GM12878 (cell line): ENCODE data around the gene DCDC1. TPM values are rescaled to one million over a fixed set of nuclear protein-coding genes. Genes with fewer than 3 reads are reported as not detected.

Source experiments
- ATAC-seq: fragments of 200-7000 bp; cut with Tn5 transposase; 3 replicates; pipeline ENCODE4 v1.9.1; 2020; ENCODE audit warnings: mild to moderate bottlenecking, moderate library complexity
- BruUV-seq: library from RNA; stranded (reverse); fragments of 400-500 nt; replicated peaks from 2 replicates; lab custom pipeline; 2021; lab: Mats Ljungman, UMichigan
- CTCF ChIA-PET: fragments of 300-600 bp; sonication (Branson Sonifier 250); formaldehyde crosslinking; extraction: SDS; loops from one replicate; lab custom pipeline; 2021; ENCODE audit warnings: inconsistent platforms; lab: Yijun Ruan, JAX
- POLR2A ChIA-PET: fragments of 350-600 bp; formaldehyde crosslinking; extraction: SDS; loops from one replicate; lab custom pipeline; 2021; ENCODE audit warnings: inconsistent platforms; lab: Charles Lee
- RAD21 ChIA-PET: fragments of 300-600 bp; sonication (Branson Sonifier 250); formaldehyde crosslinking; loops from one replicate; lab custom pipeline; 2023; ENCODE audit warnings: antibody characterized with exemption; ENCODE audit not compliant: unreplicated experiment; lab: Charles Lee
- SMC1A ChIA-PET: fragments of 300-600 bp; sonication (Branson Sonifier 250); formaldehyde crosslinking; loops from one replicate; lab custom pipeline; 2023; ENCODE audit not compliant: unreplicated experiment, uncharacterized antibody; lab: Charles Lee
- DNase-seq: peaks from one replicate; pipeline ENCODE4 v3.0.0-alpha.2; 2011; ENCODE audit warnings: low read depth, low spot score
- FAIRE-seq: peaks from 3 replicates; lab custom pipeline; 2011; peaks lifted over from hg19 to GRCh38; lab: Jason Lieb, UNC
- H2AFZ ChIP-seq: 2 replicates; pipeline ENCODE4 v1.6.0; 2011; ENCODE audit warnings: low read depth, low read length, control low read depth; ENCODE audit not compliant: control insufficient read depth
- H3K27ac ChIP-seq: 2 replicates; pipeline ENCODE4 v1.5.1; 2011; ENCODE audit warnings: control low read depth; ENCODE audit not compliant: control insufficient read depth, insufficient read depth
- H3K27me3 ChIP-seq, 2 experiments: replicated peaks in 1 of 2; 2 replicates each; pipeline versions ENCODE4 v1.6.0 to v1.6.1; 2011; ENCODE audit warnings: low read length in 1 of 2; ENCODE audit not compliant: control insufficient read depth in 2 of 2, insufficient read depth in 2 of 2
- H3K36me3 ChIP-seq, 2 experiments: 2 replicates each; pipeline ENCODE4 v1.5.1; 2011; ENCODE audit warnings: low read length in 1 of 2; ENCODE audit not compliant: control insufficient read depth in 2 of 2, insufficient read depth in 2 of 2
- H3K4me1 ChIP-seq: 2 replicates; pipeline ENCODE4 v1.6.1; 2011; ENCODE audit warnings: mild to moderate bottlenecking, low read length, moderate library complexity, mixed read lengths; ENCODE audit not compliant: control insufficient read depth, insufficient read depth
- H3K4me2 ChIP-seq: 2 replicates; pipeline ENCODE4 v1.6.0; 2011; ENCODE audit warnings: control low read depth; ENCODE audit not compliant: control insufficient read depth, insufficient read depth
- H3K4me3 ChIP-seq: fragments of 200-600 bp; sonication (generic); 2 replicates; pipeline ENCODE4 v1.5.1; 2016
- H3K79me2 ChIP-seq: 2 replicates; pipeline ENCODE4 v1.6.0; 2011; ENCODE audit warnings: low read length; ENCODE audit not compliant: control insufficient read depth, insufficient read depth
- H3K9ac ChIP-seq: 2 replicates; pipeline ENCODE4 v1.8.0; 2011; ENCODE audit warnings: low read length, control low read depth, mixed read lengths; ENCODE audit not compliant: control insufficient read depth, insufficient read depth
- H3K9me3 ChIP-seq: replicated peaks from 3 replicates; pipeline ENCODE4 v1.5.1; 2011; ENCODE audit warnings: mild to moderate bottlenecking, low read length; ENCODE audit not compliant: control insufficient read depth, insufficient read depth
- H4K20me1 ChIP-seq: 2 replicates; pipeline ENCODE4 v1.6.0; 2011; ENCODE audit not compliant: control insufficient read depth, insufficient read depth
- JUNB ChIP-seq: IDR thresholded peaks from 2 replicates; pipeline ENCODE4 v1.6.1; 2016; ENCODE audit warnings: antibody characterized with exemption, mild to moderate bottlenecking
- TCF3 ChIP-seq: IDR thresholded peaks from 2 replicates; pipeline ENCODE4 v1.6.1; 2012; ENCODE audit warnings: low read depth, mild to moderate bottlenecking, low read length, borderline replicate concordance; ENCODE audit not compliant: insufficient read depth
- in situ Hi-C: fragments of 300-500 bp; cut with MboI; formaldehyde crosslinking; loops from 9 replicates; pipeline ENCODE4 v1.14.3; 2018; ENCODE audit warnings: mixed read lengths
- intact Hi-C: fragments of 100-400 bp; cut with micrococcal nuclease; formaldehyde crosslinking; loops from one replicate; pipeline ENCODE4 v1.14.2; 2022; ENCODE audit not compliant: unreplicated experiment
- polyA plus RNA-seq, 11 experiments: library from polyadenylated mRNA; depleted of rRNA in 4 of 11; unstranded in 6 of 11; stranded (reverse) in 5 of 11; fragments of >200 nt; fragmentation: Nextera tagmentation in 4 of 11; fragmentation: Illumina TruSeq in 1 of 11; extraction: Ambion mirVana in 4 of 11; extraction: Trizol in 1 of 11; gene quantifications; 1 replicate in 1 of 11; 2 replicates in 10 of 11; pipeline versions ENCODE4 v1.2.1 to v1.2.3, GENCODE V29; 2011 to 2016; ENCODE audit warnings: inconsistent platforms in 2 of 11, missing spikeins in 2 of 11, low read depth in 1 of 11
- total RNA-seq, 4 experiments: library from RNA; depleted of rRNA in 3 of 4; stranded (reverse); fragments of >200 nt in 3 of 4; fragmentation: Illumina TruSeq in 1 of 4; extraction: Trizol in 1 of 4; gene quantifications; 2 replicates each; pipeline versions ENCODE4 v1.2.1 to v1.2.3, GENCODE V29; 2013 to 2021
- TF ChIP-seq, protein P1 (sequence below): fragments of 450-650 bp; formaldehyde crosslinking; IDR thresholded peaks from 2 replicates; pipeline ENCODE4 v1.4.0; 2020; ENCODE audit warnings: mild to moderate bottlenecking, moderate library complexity

Gene DCDC1
- total and polyA plus RNA-seq, 10 of the 15 experiments (the other 5 are each of a cell fraction or from before 2014, with no cell fraction given): not detected

DNA sequence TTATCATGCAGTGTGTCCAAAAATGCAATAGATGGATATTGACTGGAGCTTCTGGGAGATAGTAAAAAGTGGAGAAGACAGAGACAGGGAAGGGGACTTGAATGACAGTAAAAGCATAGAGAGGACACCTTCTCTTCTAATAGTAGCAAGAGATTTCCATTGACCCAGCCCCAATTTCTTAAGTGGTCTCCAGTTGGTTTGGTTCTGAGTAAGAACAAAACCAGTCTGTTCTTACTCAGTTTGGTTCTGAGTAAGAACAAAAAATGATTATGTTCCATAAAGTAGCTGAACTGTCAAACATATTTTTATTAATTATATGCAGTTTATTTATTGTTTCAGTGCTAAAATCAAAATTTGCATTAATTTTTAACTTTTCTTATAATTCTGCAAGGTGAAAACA is 466.6 kb downstream of the DCDC1 start:
- H3K4me3 ChIP-seq: no peak overlapping the region
- ATAC-seq: no peak
- intact Hi-C loops: no loop called here
- TF ChIP-seq, protein P1, sequence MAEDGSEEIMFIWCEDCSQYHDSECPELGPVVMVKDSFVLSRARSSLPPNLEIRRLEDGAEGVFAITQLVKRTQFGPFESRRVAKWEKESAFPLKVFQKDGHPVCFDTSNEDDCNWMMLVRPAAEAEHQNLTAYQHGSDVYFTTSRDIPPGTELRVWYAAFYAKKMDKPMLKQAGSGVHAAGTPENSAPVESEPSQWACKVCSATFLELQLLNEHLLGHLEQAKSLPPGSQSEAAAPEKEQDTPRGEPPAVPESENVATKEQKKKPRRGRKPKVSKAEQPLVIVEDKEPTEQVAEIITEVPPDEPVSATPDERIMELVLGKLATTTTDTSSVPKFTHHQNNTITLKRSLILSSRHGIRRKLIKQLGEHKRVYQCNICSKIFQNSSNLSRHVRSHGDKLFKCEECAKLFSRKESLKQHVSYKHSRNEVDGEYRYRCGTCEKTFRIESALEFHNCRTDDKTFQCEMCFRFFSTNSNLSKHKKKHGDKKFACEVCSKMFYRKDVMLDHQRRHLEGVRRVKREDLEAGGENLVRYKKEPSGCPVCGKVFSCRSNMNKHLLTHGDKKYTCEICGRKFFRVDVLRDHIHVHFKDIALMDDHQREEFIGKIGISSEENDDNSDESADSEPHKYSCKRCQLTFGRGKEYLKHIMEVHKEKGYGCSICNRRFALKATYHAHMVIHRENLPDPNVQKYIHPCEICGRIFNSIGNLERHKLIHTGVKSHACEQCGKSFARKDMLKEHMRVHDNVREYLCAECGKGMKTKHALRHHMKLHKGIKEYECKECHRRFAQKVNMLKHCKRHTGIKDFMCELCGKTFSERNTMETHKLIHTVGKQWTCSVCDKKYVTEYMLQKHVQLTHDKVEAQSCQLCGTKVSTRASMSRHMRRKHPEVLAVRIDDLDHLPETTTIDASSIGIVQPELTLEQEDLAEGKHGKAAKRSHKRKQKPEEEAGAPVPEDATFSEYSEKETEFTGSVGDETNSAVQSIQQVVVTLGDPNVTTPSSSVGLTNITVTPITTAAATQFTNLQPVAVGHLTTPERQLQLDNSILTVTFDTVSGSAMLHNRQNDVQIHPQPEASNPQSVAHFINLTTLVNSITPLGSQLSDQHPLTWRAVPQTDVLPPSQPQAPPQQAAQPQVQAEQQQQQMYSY (CRISPR knock-in tag): no peak
- TF ChIP-seq JUNB (peak; percentile 40; the same call in 1 of the 2 replicates), TCF3 (no peak)
- TF ChIP-seq, all 136 proteins: peak for 1
- in situ Hi-C loops: loop anchor here (25.0 kb wide), 1 partner anchor 1466 kb away; no protein-coding TSS in a partner anchor
- ChIA-PET SMC1A (interaction anchor here (0.8 to 1.1 kb wide), 3 partner anchors 13 to 249 kb away, joined by 3 to 4 read pairs (median 3); no protein-coding TSS in a partner anchor), CTCF (interaction anchor here (0.7 to 1.9 kb wide), 3 partner anchors 12 to 774 kb away, joined by 3 to 7 read pairs (median 7); no protein-coding TSS in a partner anchor), POLR2A (no interaction called here), RAD21 (no interaction called here)
- Histone ChIP-seq H3K36me3 (no peaks in the 10 kb centered on the region), H4K20me1 (no peaks in the 10 kb centered on the region), H3K4me2 (no peak overlapping the region), H3K4me1 (no peaks in the 10 kb centered on the region), H3K27ac (no peak overlapping the region), H3K79me2 (no peaks in the 10 kb centered on the region), H2AFZ (no peak overlapping the region), H3K9ac (no peak overlapping the region), H3K9me3 (no peaks in the 10 kb centered on the region), H3K27me3 (no peaks in the 10 kb centered on the region)
- DNase-seq (no peak), FAIRE-seq (no peak)
- BruUV-seq: no TSS peak
